Activated CD4-positive, alpha-beta T cell treated with anti-CD3 and anti-CD28 coated beads for 36 hours (primary cell): ENCODE results near the gene CTXN3. TPM values are rescaled to one million over a fixed set of nuclear protein-coding genes. Genes with fewer than 3 reads are reported as not detected.

Source experiments
- ATAC-seq: fragments of 200-7000 bp; cut with Tn5 transposase; one replicate; pipeline ENCODE4 v1.10.0; 2021; ENCODE audit warnings: mild to moderate bottlenecking, moderate library complexity
- CTCF ChIA-PET: fragments of 350-600 bp; sonication (Branson Sonifier 250); formaldehyde crosslinking; loops from one replicate; lab custom pipeline; 2021; ENCODE audit warnings: antibody characterized with exemption; lab: Charles Lee
- POLR2A ChIA-PET: fragments of 350-600 bp; sonication (Branson Sonifier 250); formaldehyde crosslinking; loops from one replicate; lab custom pipeline; 2021; ENCODE audit warnings: antibody characterized with exemption, inconsistent platforms; lab: Charles Lee
- DNase-seq: peaks from one replicate; pipeline ENCODE4 v3.0.0-alpha.2; 2020
- H3K27ac Mint-ChIP-seq: one replicate; pipeline ENCODE4 v1.8.0; 2021; ENCODE audit warnings: mixed read lengths
- H3K27me3 Mint-ChIP-seq: one replicate; pipeline ENCODE4 v1.8.0; 2021; ENCODE audit warnings: mixed read lengths
- H3K36me3 Mint-ChIP-seq: one replicate; pipeline ENCODE4 v1.8.0; 2021; ENCODE audit warnings: low read depth, mixed read lengths
- H3K4me1 Mint-ChIP-seq: one replicate; pipeline ENCODE4 v1.8.0; 2021; ENCODE audit warnings: mixed read lengths
- H3K4me3 Mint-ChIP-seq: one replicate; pipeline ENCODE4 v1.8.0; 2021; ENCODE audit warnings: mild to moderate bottlenecking, moderate library complexity, mixed read lengths
- H3K9me3 Mint-ChIP-seq: one replicate; pipeline ENCODE4 v1.8.0; 2021; ENCODE audit warnings: low read depth, mixed read lengths
- intact Hi-C, 2 experiments: fragments of 100-400 bp; cut with DNase I in 1 of 2; cut with micrococcal nuclease in 1 of 2; formaldehyde crosslinking; loops; one replicate each; pipeline versions ENCODE4 v1.14.2 to v1.15.1; 2022 to 2024; cut with DNase I, micrococcal nuclease
- total RNA-seq, 2 experiments: library from RNA; stranded (reverse); gene quantifications; one replicate each; pipeline ENCODE4 v1.2.3, GENCODE V29; 2021

Gene CTXN3
- total RNA-seq: not detected

DNA sequence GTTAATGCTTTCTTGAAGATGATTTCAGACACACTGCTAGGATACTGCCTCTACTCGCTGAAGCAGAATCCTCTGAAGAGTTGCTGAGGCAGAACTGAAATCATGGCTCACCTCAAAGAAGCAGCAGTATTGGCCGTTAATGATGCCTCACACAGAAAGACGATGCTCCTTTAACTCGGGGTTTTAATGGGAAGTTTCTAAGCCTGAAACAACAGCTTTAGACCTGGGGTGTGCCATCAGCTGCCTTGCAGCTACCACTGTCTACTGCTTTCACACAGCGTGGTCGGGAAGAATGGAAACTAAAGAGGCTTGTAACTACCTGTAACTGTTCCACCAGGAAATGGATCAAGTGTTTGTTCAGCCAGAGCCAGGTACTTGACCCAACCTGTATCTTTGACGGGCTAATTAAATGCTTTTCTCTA, at the start of gene CTXN3:
Gene CTXN3 (plus strand): TSS at position 65 of the 422 bp plus-strand sequence. CDS start 8,440 bp downstream, outside the sequence.
- H3K36me3 Mint-ChIP-seq: no peaks in the 10 kb centered on the region
- ChIA-PET CTCF (no interaction called here), POLR2A (no interaction called here)
- ATAC-seq (no peak), DNase-seq (no peak)
- no peaks in the 10 kb centered on the region for H3K9me3 Mint-ChIP-seq
- no peaks in the 10 kb centered on the region for H3K4me1 Mint-ChIP-seq
- no peaks in the 10 kb centered on the region for H3K27me3 Mint-ChIP-seq
- H3K27ac Mint-ChIP-seq: no peak within 1 kb of the TSS
- intact Hi-C loops: loop anchor here in 1 of 2 experiments (5.0 kb wide), 1 partner anchor 77 kb away; no protein-coding TSS in a partner anchor
- H3K4me3 Mint-ChIP-seq: no peak within 1 kb of the TSS

DNA sequence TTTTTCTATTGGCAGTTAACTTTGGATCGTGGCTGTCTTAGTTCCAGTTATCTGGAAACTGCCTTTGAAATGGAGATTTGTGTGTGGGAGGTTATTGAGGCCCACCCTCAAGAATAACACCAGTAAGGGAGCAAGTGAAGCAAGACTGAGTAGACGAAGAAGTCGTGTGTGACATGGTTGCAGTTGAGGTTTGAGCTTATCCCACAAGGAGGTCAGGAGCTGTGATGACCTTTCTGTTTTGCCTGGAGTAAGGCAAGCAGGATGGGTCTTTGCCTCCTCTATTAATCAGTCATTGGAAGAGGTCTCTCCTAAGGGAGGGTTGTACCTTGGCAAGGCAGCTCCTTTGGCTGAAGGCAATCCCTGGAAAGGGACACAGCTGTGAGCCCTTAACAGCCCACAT, 49.6 kb upstream of the CTXN3 start:
- intact Hi-C loops: no loop called here
- ATAC-seq (no peak), DNase-seq (no peak)
- H3K36me3 Mint-ChIP-seq: no peaks in the 10 kb centered on the region
- no peaks in the 10 kb centered on the region for H3K9me3 Mint-ChIP-seq
- H3K4me3 Mint-ChIP-seq: no peak overlapping the region
- H3K4me1 Mint-ChIP-seq: peaks cover 13% of the 10 kb centered on the region
- H3K27ac Mint-ChIP-seq: no peak overlapping the region
- peaks cover 5% of the 10 kb centered on the region for H3K27me3 Mint-ChIP-seq
- CTCF ChIA-PET: no interaction called here
- POLR2A ChIA-PET: no interaction called here

DNA sequence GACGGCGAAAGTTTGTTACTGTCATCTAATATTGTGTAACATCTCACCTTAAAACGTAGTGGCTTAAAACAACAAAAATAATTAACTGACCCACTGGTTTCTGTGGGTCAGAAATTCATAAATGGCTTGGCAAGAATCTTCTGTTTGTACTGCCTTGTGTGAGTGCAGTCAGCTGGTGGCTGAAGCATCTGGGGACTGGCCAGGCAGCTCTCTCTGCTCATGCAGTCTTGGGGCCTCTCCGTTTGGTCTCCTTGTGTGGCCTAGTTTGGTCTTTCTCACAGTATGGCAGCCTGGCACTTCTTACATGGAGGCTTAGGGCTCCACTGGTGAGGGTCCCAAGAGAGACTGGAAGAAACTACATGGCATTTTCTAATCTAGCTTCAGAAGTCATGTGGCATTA, 49.0 kb upstream of the CTXN3 start:
- no peaks in the 10 kb centered on the region for H3K9me3 Mint-ChIP-seq
- H3K27ac Mint-ChIP-seq: no peak overlapping the region
- H3K4me1 Mint-ChIP-seq: peaks cover 13% of the 10 kb centered on the region
- intact Hi-C loops: no loop called here
- CTCF ChIA-PET: interaction anchor here (0.6 kb wide), 1 partner anchor 15 kb away, joined by 3 read pairs; no protein-coding TSS in a partner anchor
- DNase-seq: no peak
- POLR2A ChIA-PET: no interaction called here
- H3K4me3 Mint-ChIP-seq: no peak overlapping the region
- H3K36me3 Mint-ChIP-seq: no peaks in the 10 kb centered on the region
- ATAC-seq: no peak
- peaks cover 5% of the 10 kb centered on the region for H3K27me3 Mint-ChIP-seq

DNA sequence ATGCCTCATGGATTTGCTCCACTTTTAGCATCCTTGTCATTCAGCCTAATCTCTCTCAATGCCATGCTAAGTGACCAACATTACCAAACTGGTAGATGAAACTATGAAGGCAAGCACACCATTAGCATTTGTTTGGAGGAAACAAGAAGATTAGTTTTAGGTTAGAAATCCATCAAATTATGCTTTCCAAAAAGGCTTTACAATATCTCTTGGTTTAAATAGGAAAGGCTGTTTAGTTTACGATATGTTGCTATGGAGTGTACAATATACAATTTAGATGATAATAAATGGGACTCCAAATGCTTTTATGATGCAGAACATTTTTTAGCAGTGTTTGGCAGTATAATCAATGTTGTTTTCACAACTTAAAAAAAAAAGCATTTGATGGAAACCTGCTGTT, 47.8 kb upstream of the CTXN3 start:
- Mint-ChIP-seq H3K36me3 (no peaks in the 10 kb centered on the region), H3K9me3 (no peaks in the 10 kb centered on the region), H3K4me1 (peaks cover 6% of the 10 kb centered on the region), H3K4me3 (no peak overlapping the region), H3K27ac (no peak overlapping the region), H3K27me3 (peaks cover 8% of the 10 kb centered on the region)
- CTCF ChIA-PET: no interaction called here
- POLR2A ChIA-PET: no interaction called here
- no peak for ATAC-seq
- intact Hi-C loops: no loop called here
- no peak for DNase-seq

DNA sequence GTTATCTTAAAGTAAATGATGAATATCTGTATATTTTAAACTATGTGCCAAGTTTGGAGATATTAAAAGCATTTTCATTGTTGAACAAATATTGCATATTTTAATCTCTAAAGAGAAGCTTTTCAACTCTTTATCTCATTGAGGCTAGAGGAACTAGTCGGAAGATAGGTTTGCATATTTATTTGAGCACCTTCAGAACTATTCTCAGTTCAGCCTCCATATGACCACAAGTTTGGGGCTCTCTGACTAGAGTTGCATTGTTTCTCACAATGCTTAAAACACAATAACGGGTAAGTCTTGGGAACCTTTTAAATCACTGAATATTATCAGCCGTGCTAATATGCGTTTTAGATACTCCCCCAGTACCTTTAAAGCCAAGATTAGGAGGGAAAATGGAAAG, 47.3 kb upstream of the CTXN3 start:
- ATAC-seq (no peak), DNase-seq (no peak)
- no peaks in the 10 kb centered on the region for H3K9me3 Mint-ChIP-seq
- intact Hi-C loops: no loop called here
- peaks cover 8% of the 10 kb centered on the region for H3K27me3 Mint-ChIP-seq
- H3K27ac Mint-ChIP-seq: no peak overlapping the region
- H3K4me1 Mint-ChIP-seq: peaks cover 3% of the 10 kb centered on the region
- ChIA-PET POLR2A (no interaction called here), CTCF (no interaction called here)
- H3K36me3 Mint-ChIP-seq: no peaks in the 10 kb centered on the region
- H3K4me3 Mint-ChIP-seq: no peak overlapping the region

- no peaks in the 10 kb centered on the region for H3K36me3 Mint-ChIP-seq
- H3K4me3 Mint-ChIP-seq: no peak overlapping the region
- POLR2A ChIA-PET: no interaction called here
- DNase-seq (no peak), ATAC-seq (no peak)
- H3K9me3 Mint-ChIP-seq: no peaks in the 10 kb centered on the region
- no peak overlapping the region for H3K27ac Mint-ChIP-seq
- CTCF ChIA-PET: interaction anchor here (0.8 to 1.1 kb wide), 2 partner anchors 10 to 30 kb away, joined by 3 to 5 read pairs; no protein-coding TSS in a partner anchor
- H3K27me3 Mint-ChIP-seq: peaks cover 8% of the 10 kb centered on the region
- H3K4me1 Mint-ChIP-seq: peaks cover 3% of the 10 kb centered on the region
- intact Hi-C loops: no loop called here
Observed at GRCh38 chr5:127602481-127602880, 46.4 kb upstream of the CTXN3 start.

DNA sequence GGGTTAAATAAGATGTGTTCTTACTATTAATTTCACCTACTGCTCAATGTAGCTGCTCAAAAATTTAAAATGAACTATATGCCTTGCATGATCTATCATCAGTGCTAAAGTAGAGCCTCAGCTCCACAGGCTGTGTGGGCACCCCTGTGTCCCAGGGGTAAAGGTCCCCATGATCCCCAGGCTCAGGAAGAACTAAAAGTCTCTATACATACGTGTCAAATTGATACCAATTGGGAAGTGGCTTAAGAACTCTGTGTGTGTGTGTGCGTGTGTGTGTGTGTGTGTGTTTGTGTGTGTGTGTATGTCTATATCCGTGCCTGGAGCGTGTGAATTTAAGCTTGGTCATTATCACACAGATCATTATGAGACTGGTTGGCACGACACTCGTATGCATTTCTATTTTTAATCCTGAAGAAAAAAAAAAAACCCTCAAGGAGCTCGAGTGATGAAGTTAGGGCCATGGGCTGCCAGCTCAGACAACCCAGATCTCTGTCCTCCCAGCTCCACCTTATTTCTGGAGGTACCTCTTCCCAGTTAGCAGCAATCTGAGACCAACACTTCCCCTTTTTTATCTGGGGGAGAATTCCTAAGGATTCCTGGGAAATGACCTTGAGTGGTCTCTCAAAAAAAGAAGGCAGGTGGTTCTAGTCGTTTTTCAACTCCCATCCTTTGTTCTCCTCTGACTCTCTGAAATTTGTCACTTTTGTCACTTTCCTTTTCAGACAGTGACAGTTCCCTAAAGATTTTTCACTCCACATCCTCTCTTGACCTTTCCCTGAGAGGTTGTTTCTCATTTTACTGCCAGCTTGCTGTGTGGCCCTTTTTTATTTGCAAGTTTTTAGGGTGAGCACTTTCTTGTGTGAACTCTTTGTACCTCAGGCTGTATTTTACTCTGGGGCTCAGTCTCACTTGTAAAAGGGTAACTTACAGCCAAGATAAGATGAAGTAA, 45.7 kb upstream of the CTXN3 start:
- CTCF ChIA-PET: interaction anchor here (0.8 to 1.3 kb wide), 5 partner anchors 9 to 30 kb away, joined by 3 to 5 read pairs (median 3); no protein-coding TSS in a partner anchor
- no peak overlapping the region for H3K27ac Mint-ChIP-seq
- ATAC-seq: no peak
- POLR2A ChIA-PET: no interaction called here
- intact Hi-C loops: no loop called here
- no peaks in the 10 kb centered on the region for H3K9me3 Mint-ChIP-seq
- H3K27me3 Mint-ChIP-seq: peaks cover 8% of the 10 kb centered on the region
- peaks cover 3% of the 10 kb centered on the region for H3K4me1 Mint-ChIP-seq
- no peak overlapping the region for H3K4me3 Mint-ChIP-seq
- H3K36me3 Mint-ChIP-seq: no peaks in the 10 kb centered on the region
- DNase-seq: no peak

DNA sequence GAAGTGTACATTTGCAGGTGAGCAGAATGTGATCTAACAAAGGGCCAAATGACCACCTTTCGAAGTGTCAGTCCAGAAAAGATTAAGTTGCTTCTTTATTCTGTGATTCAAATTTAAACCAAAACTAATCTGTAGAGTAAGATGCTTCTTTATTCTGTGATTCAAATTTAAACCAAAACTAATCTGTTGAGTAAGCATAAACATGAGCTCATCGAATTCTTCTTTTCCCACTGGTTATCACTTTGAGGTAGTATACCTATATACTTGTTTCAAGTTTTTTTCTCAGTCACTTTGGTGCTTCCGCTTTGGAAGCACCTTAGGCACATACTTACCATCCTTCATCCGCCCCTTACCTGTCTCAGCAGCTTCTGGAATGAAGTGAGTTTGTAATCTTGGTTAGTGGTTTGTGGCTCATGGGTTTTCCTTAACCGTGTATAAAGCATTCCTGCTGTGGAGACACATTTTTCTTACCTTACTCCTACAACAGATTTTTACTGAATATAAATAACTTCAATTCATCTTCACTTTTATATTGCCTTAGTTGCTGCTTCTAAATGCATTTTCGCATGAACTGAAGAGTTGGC, 40.7 kb upstream of the CTXN3 start:
- no peak overlapping the region for H3K4me3 Mint-ChIP-seq
- no peak overlapping the region for H3K27ac Mint-ChIP-seq
- no peaks in the 10 kb centered on the region for H3K36me3 Mint-ChIP-seq
- ATAC-seq (peak; percentile 55), DNase-seq (no peak)
- intact Hi-C loops: no loop called here
- peaks cover 5% of the 10 kb centered on the region for H3K27me3 Mint-ChIP-seq
- POLR2A ChIA-PET: interaction anchor here (0.6 kb wide), 1 partner anchor 14 kb away, joined by 3 read pairs; no protein-coding TSS in a partner anchor
- no peaks in the 10 kb centered on the region for H3K9me3 Mint-ChIP-seq
- CTCF ChIA-PET: interaction anchor here (0.6 to 1.0 kb wide), 3 partner anchors 14 to 593 kb away, joined by 3 read pairs; no protein-coding TSS in a partner anchor
- H3K4me1 Mint-ChIP-seq: peaks cover 3% of the 10 kb centered on the region

GRCh38 chr5:127609011-127609410, 39.9 kb upstream of the CTXN3 start:
- peaks cover 5% of the 10 kb centered on the region for H3K27me3 Mint-ChIP-seq
- intact Hi-C loops: no loop called here
- H3K4me1 Mint-ChIP-seq: no peaks in the 10 kb centered on the region
- no peaks in the 10 kb centered on the region for H3K36me3 Mint-ChIP-seq
- CTCF ChIA-PET: no interaction called here
- DNase-seq (no peak), ATAC-seq (no peak)
- H3K9me3 Mint-ChIP-seq: no peaks in the 10 kb centered on the region
- H3K4me3 Mint-ChIP-seq: no peak overlapping the region
- POLR2A ChIA-PET: no interaction called here
- H3K27ac Mint-ChIP-seq: no peak overlapping the region

- Mint-ChIP-seq H3K27ac (no peak overlapping the region), H3K27me3 (peaks cover 5% of the 10 kb centered on the region), H3K36me3 (no peaks in the 10 kb centered on the region), H3K4me1 (no peaks in the 10 kb centered on the region), H3K4me3 (no peak overlapping the region), H3K9me3 (no peaks in the 10 kb centered on the region)
- ATAC-seq (no peak), DNase-seq (no peak)
- ChIA-PET POLR2A (no interaction called here), CTCF (no interaction called here)
- intact Hi-C loops: no loop called here
Observed at GRCh38 chr5:127609957-127610356, 38.9 kb upstream of the CTXN3 start.

GRCh38 chr5:127612441-127613141, 36.3 kb upstream of the CTXN3 start:
- H3K4me3 Mint-ChIP-seq: no peak overlapping the region
- H3K9me3 Mint-ChIP-seq: no peaks in the 10 kb centered on the region
- intact Hi-C loops: no loop called here
- no peaks in the 10 kb centered on the region for H3K4me1 Mint-ChIP-seq
- H3K27me3 Mint-ChIP-seq: peaks cover 2% of the 10 kb centered on the region
- DNase-seq (no peak), ATAC-seq (no peak)
- H3K27ac Mint-ChIP-seq: no peak overlapping the region
- ChIA-PET POLR2A (no interaction called here), CTCF (interaction anchor here (0.9 to 1.0 kb wide), 2 partner anchors 9 kb away, joined by 3 to 5 read pairs; no protein-coding TSS in a partner anchor)
- no peaks in the 10 kb centered on the region for H3K36me3 Mint-ChIP-seq
